AG10803 (cell line): ENCODE measurements around the gene POLD2.

Experiments
- DNase-seq: peaks from one replicate; pipeline ENCODE4 v3.0.0; 2010; ENCODE audit warnings: low read depth
- H3K4me3 ChIP-seq: 2 replicates; pipeline ENCODE4 v1.5.1; 2011; ENCODE audit warnings: mild to moderate bottlenecking, low read length, control low read depth
- CTCF ChIP-seq: conservative IDR thresholded peaks from 2 replicates; pipeline ENCODE4 v1.5.1; 2011; ENCODE audit warnings: mild to moderate bottlenecking, low read length, control low read depth, inconsistent platforms

The POLD2 gene

GRCh38 chr7:44150966-44151941, 27.9 kb upstream of the POLD2 start:
- H3K4me3 ChIP-seq, result no peak overlapping the region
- TF ChIP-seq CTCF, result no peak
- no peak for DNase-seq

- no peak overlapping the region for H3K4me3 ChIP-seq
- no peak for TF ChIP-seq CTCF
- no peak for DNase-seq
These were observed 27.1 kb upstream of the POLD2 start for GRCh38 chr7:44150466-44150832.

DNA sequence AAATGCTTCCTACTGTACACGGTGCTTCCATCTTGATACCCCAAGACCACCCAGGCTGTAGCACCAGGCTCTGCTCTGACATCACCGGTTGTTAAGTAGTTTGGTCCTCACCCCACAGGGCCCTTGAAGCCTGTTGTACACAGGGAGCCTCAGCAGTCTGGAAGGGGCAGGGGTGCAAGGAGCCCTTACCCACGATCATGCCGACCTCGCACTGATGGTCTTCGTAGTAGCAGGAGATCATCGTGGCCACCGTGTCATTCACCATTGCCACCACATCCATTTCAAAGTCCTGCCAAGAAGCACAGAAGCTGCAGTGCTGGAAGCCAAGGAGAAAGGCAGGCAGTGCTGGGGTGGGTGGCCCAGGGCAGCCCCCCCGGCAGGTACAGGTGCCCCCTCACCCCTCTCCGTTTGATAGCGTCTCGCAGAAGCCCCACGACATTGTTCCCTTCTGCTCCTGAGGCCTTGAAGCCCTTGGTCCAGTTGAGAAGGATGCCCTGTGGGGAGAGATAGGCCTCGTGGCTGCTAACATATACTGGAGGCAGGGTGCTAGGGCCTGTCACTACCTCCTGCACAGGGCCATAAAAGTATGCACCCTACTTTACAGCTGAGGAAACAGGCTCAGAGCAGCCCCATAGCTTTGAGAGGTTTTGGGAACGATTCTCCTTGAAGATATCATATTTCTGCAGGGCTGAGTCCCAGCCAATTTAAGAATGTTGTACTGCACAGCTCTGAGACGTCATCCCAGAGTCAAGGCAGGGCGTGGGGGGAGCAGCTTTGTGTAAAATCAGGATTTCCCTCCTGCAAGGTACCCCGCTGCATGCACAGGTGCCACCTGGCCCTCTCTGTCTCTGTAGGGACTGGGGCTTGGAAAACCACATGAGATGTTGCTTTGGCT, 26.5 kb upstream of the POLD2 start:
- no peak for TF ChIP-seq CTCF
- DNase-seq, result no peak
- H3K4me3 ChIP-seq, result no peak overlapping the region

GRCh38 chr7:44148961-44149536, 25.7 kb upstream of the POLD2 start:
- TF ChIP-seq CTCF, result no peak
- no peak overlapping the region for H3K4me3 ChIP-seq
- no peak for DNase-seq

DNA sequence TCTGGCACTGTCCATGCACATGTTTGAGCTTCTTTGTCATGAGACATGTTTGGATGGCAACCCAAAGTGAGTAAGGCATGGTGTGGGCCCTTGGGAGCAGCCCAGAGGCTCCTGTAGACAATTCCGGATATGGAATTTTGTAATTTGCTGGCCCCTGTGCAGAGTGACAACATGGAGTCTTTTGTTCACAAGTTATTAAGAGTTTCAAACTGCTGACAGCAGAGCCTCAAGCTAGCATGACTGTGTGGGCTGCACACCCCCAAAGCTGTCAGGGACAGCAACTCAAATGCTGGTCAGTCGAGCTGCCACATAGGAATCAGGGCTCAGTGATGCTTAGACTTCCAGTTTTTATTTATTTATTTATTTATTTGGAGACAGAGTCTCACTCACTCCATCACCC, 24.8 kb upstream of the POLD2 start:
- TF ChIP-seq CTCF, result no peak
- no peak for DNase-seq
- no peak overlapping the region for H3K4me3 ChIP-seq

GRCh38 chr7:44147026-44147991, 24.0 kb upstream of the POLD2 start:
- TF ChIP-seq CTCF, result no peak
- no peak overlapping the region for H3K4me3 ChIP-seq

More at GRCh38 chr7:44147026-44147991, 24.0 kb upstream of the POLD2 start:
- DNase-seq, result no peak
